NCI-H226 (cell line): Measurements from ENCODE around the gene NEK11.

Experiments
- DNase-seq: peaks from one replicate; pipeline ENCODE4 v3.0.0-alpha.2; 2015

Gene NEK11

GRCh38 chr3:131228522-131228921, 201.8 kb downstream of the NEK11 start:
- DNase-seq = no peak

DNA sequence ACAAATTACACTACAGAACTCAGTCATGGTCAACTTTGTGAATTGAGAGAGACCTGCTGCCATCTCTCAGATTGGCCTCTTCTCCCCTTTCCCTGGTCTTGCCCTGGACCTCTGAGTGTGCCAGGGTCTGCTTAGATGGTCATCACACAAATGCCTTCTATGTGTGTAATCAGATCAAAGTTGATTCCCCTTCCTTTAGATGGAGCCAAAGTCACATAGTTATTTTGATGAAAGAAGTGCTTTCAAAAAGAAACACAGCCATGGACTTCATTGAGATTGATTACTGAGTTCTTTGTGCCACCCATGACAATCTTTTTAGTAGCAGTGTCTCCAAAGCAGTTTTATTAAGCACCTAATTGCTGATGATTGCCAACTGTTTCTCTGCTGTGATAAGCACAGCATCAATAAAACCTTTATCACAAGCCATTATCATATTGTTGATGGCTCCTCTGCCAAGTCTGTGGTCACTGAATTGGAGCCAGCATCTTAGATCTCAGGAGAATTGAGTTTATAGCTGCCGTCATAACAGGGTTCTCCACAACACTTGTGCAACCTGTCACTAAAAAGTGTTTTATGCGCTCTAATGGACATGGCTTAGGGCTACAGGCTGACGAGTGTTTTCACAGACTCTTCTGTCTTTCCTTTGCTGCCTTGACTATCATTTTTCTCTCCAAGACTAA, 205.2 kb downstream of the NEK11 start:
- DNase-seq = no peak

DNA sequence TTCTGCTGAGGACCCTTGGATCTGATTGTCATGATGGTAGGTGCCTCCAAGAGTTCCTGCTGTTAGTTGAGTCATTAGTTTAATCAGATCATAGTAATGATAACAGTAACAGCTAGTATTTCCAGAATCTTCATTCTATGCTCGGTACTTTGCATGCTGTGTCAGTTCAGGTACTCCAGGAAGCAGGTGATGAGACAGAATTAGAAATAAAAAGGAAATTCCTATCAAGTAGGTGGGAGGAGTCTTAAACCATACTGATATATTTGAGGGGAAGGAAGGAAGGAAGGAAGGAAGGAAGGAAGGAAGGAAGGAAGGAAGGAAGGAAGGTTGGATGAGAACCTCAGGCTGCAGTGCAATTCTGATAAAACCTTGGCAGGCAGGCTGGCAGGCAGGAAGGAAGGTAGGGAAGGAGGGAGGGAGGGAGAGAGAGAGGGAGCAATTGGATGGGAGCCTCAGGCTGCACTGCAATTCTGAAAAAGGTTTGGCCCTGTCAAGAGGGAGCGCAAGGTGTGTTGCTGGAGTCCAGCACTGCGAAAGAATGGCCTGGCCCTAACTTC, 206.1 kb downstream of the NEK11 start:
- no peak for DNase-seq

- no peak for DNase-seq
Observed at GRCh38 chr3:131233900-131234668, 207.4 kb downstream of the NEK11 start.

DNA sequence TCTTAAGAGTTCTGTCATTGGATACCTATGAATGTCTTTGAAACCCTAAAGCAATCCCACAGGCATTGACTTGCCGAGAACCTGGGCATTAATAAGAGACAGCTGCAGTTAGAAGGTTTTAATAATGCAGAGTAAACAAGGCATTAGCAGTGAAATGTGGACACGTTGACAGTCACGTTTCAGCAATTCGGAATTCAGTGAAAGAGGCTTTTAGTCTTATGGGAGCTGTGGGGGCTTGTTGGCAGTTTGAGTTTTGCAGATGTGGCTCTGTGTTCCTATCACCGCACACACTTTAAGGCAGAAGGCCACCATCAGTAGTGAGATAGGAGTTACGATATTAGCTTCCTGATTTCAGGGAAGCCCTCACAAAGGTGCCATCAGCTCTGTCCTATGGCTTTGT, 209.7 kb downstream of the NEK11 start:
- DNase-seq = no peak

- no peak for DNase-seq
Observed at GRCh38 chr3:131238496-131238895, 211.8 kb downstream of the NEK11 start.

- no peak for DNase-seq
Observed at GRCh38 chr3:131239267-131239666, 212.6 kb downstream of the NEK11 start.

- DNase-seq = no peak
Observed at GRCh38 chr3:131242201-131242600, 215.5 kb downstream of the NEK11 start.

GRCh38 chr3:131250466-131250865, 223.8 kb downstream of the NEK11 start:
- DNase-seq = no peak

- DNase-seq = peak; percentile 39
Observed at GRCh38 chr3:131260525-131260924, 233.8 kb downstream of the NEK11 start.

DNA sequence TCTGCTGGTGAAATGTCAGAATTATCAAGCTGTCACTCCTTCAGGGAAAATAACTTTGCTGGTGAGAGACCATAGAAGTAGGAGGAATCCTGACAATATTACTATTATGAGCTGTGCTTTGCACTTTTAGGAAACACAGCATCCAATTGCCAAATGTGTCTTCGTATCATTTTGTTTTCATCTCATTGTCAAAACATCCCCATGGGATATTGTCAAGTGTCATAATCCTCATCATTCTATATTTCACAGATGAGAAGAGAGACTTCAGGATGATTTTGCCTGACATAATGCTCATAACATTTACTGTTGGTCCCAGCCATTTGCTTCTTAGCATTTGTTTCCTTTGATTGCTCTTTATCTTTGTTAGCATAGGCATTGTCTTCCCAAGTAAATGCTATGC, 234.4 kb downstream of the NEK11 start:
- no peak for DNase-seq

DNA sequence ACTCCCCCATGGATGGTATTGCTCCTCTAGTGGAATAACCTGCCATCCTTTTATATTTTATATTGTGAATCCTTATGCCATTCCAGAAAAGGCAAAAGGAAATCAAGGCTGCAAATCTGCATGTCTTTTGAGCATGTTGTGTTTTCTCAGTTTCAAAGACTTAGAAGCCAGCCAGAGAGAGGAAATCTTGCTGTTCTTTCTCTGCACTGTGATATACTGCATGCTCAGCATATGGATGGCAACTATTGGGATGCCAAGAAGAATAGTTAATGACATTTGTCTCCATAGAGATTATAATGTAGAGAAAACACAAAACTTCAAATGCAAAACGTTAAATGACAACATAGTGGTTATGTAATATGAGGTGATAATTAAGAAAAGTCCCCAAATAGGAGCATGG, 248.9 kb downstream of the NEK11 start:
- no peak for DNase-seq

GRCh38 chr3:131277836-131278497, 251.3 kb downstream of the NEK11 start:
- DNase-seq = peak; percentile 33

GRCh38 chr3:131279577-131279976, 252.9 kb downstream of the NEK11 start:
- DNase-seq = no peak

- DNase-seq = no peak
Observed at GRCh38 chr3:131282379-131282778, 255.7 kb downstream of the NEK11 start.

DNA sequence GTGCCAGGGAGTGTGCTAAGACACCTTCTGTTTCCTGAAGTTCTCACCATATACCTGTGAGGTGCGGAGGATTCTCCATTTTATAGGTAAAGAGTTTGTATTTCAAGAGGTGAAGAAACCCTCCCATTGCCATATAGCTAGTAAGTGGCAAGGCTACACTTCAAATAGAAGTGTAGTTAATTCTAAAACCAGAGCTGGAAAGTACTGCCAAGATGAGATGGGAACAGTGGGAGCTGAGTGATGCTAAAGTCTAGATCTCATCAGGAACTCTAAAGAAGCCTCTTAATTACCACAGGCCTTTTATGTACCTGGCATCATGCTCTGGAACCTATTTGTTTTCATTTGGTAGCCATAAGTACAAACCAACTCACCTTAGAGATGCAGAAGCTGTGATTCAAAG, 256.3 kb downstream of the NEK11 start:
- DNase-seq = no peak

GRCh38 chr3:131283862-131284261, 257.2 kb downstream of the NEK11 start:
- no peak for DNase-seq

DNA sequence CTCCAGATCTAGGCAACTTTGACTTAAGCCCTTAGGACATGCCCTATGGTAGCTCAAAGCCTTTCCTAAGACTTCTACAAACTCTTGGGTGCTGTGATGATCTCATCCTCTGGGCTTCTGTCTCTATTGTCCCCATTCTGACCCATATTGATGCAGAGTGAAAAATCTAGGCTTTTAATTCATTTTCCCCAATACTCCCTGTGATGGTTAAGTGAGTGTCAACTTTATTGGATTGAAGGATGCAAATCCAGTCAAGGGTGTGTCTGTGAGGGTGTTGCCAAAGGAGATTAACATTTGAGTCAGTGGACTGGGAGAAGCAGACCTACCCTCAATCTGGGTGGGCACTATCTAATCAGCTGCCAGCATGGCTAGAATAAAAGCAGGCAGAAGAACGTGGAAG, 257.6 kb downstream of the NEK11 start:
- no peak for DNase-seq

GRCh38 chr3:131285456-131285855, 258.8 kb downstream of the NEK11 start:
- no peak for DNase-seq

DNA sequence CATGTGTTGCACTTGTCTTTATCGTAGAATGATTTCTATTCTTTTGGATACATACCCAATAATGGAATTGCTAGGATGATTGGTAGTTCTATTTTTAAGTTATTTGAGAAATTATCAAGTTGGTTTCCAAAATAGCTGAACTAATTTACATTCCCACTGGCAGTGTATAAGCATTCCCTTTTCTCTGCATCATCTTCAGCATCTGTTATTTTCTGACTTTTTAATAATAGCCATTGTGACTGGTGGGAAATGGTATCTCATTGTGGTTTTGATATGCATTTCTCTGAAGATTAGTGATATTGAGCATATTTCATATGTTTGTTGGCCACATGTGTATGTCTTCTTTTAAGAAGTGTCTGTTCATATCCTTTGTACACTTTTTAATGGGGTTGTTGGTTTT, 273.2 kb downstream of the NEK11 start:
- no peak for DNase-seq

DNA sequence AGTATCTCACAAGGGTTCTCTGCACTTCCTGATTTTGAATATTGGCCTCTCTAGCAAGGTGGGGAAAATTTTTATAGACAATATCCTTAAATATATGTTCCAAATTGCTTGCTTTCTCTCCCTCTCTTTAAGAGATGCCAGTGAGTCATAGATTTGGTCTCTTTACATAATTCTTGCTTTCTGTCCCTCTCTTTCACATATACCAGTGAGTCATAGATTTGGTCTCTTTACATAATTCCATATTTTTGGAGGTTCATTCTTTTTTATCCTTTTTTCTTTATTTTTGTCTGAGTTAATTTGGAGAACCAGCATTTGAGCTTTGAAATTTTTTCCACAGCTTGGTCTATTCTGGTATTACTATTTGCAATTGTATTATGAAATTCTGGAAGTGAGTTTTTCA, 277.2 kb downstream of the NEK11 start:
- no peak for DNase-seq

GRCh38 chr3:131304890-131305289, 278.2 kb downstream of the NEK11 start:
- no peak for DNase-seq

- no peak for DNase-seq
Observed at GRCh38 chr3:131306242-131306641, 279.6 kb downstream of the NEK11 start.

- DNase-seq = no peak
Observed at GRCh38 chr3:131314318-131314717, 287.6 kb downstream of the NEK11 start.
